ENCODE measurements around the gene SOS1.
"Not testable (repeated sequence)": the region's sequence is repeated elsewhere in the genome, so short reads cannot be mapped to it uniquely, and the experiment has no call there.

The SOS1 gene

DNA sequence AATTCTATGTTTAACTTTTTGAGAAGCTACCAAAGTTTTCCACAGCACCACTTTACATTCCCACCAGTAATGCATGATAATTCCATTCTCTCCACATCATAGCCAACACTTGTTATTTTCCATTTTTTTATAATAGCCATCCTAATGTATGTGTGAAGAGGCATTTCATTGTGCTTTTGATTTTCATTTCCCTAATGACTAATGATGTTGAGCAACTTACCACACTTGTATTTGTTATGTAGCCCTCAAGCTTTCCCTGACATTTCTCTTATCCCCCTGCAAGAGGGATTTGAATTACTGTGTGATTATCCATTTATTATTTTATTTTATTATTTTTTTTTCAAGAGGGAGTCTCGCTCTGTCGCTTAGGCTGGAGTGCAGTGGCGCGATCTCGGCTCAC, 23.6 kb upstream of the SOS1 start:
- no peak for TF ChIP-seq ZNF274 (IDR thresholded peaks at IDR 0.05; ENCODE audit: low read depth, low read length)

DNA sequence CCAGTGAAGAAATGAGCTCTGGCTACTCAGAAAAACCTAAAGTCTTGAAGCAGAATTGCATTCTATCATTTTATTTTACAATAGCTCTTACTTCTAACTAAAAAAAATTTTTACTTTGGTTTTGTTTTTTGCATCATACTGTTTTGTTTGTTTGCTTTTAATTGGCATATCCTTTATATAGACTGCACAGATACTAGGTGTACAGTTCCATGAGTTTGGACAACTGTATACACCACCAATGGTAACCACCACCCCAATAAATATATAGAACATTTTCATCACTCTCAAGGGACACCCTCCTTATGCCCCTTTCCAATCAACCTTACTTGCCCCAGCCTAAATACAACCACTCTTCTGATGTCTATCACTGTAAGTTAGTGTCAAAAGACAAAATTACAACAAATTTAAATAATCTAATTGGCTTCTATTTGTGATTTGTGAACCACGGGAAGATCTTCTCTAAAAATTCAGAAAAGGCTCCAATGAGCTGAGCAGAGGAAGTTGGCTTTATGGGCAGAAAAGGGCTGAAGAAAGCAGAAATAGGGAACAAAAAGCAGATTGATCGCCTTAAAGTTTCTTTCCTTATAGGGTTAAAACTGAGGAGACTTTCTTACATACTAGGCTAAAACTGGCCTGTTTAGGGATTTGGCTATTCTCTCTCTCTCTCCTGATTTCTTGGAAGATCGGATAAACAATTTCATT, 22.2 kb upstream of the SOS1 start:
- no peak for TF ChIP-seq ZNF274 (IDR thresholded peaks at IDR 0.05; ENCODE audit: low read depth, low read length)
- no peak overlapping the region for H3K4me3 ChIP-seq (ENCODE audit: low read length)

More for the DNA sequence above, 23.6 kb upstream of the SOS1 start:
- H3K4me3 ChIP-seq (ENCODE audit: low read length), result no peak overlapping the region

DNA sequence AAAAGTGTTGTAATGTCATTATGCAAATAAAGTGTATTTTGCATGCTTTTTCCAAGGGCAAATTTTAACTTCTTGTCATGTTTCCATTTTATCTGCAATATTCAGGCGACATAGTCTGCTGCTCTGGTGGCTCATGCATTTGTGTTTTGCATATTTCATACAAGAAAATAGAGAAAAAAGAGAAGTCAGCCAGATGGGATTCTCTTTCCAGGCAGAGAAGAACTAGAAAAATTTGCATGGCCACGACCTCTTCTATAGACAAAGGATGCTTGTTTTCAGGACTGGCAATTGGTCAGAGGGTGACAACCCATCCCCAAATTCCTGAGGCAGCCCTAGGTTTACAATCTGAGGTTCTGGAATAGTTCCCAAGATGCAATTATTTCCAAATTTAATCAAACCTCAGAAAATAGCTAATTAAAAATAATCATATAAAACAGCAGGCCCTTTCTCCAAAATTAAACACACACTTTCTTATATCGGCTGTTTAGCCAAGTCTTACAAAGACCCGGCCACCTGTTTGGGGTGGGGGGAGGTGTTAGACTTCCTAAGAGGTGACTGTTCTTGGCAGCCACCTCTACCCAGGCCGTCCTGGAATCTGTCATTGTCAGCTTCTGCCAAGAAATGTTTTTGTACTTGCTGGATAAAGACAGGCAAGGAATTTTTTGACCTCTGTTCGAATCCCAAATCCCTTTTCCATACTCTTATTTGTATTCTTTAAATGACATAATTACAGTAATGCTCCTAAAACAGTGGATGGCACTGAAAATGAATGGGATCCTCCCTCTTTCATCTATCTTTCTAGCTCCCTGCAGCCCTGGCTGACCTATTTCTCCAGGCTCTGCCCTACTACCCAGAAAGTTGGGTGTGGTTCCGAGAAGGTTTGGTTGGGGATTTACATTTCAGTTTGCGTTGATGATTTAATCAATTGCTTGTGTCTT, 20.8 kb upstream of the SOS1 start:
- no peak overlapping the region for H3K4me3 ChIP-seq (ENCODE audit: low read length)
- TF ChIP-seq ZNF274 (IDR thresholded peaks at IDR 0.05; ENCODE audit: low read depth, low read length), result no peak

DNA sequence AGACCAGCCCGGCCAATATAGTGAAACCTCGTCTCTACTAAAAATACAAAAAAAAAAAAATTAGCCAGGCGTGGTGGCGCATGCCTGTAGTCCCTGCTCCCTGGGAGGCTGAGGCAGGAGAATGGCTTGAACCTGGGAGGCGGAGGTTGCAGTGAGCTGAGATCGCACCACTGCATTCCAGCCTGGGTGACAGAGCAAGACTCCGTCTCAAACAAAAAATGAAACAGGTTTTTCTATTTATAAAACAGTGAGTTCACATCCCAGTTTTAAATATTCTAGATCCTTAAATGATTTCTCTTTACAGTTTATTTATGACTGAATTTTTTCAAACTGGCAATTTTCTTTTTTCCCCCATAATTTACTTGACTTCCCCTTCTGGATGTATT, 20.1 kb upstream of the SOS1 start:
- H3K4me3 ChIP-seq (ENCODE audit: low read length), result not testable (repeated sequence)

DNA sequence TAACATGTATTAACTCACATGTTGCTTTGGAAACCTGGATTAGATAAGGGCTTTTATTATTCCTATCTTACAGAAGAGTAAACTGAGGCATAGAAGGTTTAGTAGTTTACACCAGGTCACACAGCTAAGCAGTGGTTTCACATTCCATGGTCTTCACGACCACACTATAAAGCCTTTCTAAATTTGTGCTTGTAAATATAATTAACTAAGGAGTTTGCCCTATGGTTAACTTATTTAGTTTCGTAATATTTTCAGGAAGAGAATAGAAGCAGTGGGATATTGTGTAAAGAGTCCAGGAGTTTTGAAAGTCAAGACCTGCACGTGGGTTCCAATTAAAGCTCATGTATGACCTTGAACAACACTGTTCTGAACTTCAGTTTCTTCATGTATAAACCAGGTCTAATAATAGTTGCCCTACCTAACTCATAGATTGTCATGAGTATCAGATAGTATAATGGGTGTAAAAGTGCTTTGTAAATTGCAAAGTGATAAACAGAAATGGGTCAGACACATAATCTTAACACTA, 19.5 kb upstream of the SOS1 start:
- TF ChIP-seq ZNF274 (IDR thresholded peaks at IDR 0.05; ENCODE audit: low read depth, low read length), result no peak
- H3K4me3 ChIP-seq (ENCODE audit: low read length), result no peak overlapping the region

DNA sequence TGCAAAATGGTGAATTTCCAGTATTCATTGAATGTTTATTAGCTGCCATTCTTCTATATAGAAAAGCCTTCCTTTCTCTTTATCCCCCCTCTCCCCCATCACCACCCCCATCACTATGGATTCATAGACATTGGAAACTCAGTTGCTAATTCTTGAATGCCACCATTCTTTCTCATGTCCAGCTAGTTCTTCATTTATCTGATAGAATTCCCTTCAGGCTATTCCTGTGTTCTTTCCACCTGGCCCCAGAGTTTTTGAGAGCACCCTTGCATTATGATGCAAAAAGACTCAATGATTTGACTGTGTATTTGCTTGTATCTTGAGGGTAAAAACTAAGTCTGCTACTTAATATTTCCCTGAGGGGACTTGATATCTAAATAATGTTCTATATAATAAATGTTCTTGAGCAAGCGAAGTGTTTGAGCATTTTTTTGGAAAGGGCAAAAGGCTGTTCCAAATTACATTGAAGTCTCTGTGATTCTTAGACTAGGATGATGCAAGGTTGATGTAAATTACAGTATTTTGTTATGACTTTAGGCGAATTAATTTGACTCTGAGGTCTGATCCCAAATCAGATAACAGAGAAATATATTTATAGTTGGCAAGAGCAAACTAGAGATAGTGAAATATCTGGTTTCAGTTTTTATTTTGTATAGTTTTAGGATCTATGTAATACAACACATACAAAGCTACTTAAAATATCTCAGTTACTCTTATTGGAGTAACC, 18.8 kb upstream of the SOS1 start:
- no peak for TF ChIP-seq ZNF274 (IDR thresholded peaks at IDR 0.05; ENCODE audit: low read depth, low read length)
- H3K4me3 ChIP-seq (ENCODE audit: low read length), result no peak overlapping the region

DNA sequence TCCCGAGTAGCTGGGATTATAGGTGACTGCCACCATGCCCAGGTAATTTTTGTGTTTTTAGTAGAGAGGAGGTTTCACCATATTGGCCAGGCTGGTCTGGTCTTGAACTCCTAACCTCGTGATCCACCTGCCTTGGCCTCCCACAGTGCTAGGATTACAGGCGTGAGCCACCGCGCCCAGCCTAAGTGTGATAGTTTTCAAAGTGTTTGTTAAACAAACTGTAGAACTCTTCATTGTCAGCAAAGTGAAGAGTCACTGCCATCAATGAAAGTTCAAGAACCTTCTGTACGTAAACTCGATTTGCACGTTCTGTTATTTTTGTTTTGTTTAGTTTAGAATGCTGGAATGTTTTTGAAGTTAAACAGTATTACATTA, 18.0 kb upstream of the SOS1 start:
- no peak for TF ChIP-seq ZNF274 (IDR thresholded peaks at IDR 0.05; ENCODE audit: low read depth, low read length)
- H3K4me3 ChIP-seq (ENCODE audit: low read length), result no peak overlapping the region

DNA sequence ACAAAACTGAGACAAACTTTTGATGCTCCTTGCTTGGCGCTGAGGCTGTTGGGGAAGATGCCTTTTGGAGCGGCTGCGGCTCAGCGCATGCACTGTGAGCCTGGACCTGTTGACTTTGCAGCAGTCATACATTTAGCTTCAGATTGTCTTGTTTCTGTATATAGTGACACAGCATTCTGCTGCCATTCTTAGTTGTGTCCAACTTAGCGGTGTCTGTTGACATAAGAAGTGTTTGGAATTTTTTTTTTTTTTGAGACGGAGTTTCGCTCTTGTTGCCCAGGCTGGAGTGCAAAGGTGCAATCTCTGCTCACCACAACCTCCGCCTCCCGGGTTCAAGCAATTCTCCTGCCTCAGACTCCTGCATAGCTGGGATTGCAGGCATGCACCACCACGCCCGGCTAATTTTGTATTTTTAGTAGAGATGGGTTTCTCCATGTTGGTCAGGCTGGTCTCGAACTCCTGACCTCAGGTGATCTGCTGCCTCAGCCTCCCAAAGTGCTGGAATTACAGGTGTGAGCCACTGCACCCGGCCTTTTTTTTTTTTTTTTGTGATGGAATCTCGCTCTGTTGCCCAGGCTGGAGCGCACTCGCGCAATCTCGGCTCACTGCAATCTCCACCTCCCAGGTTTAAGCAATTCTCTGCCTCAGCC, 17.5 kb upstream of the SOS1 start:
- not testable (repeated sequence) for H3K4me3 ChIP-seq (ENCODE audit: low read length)

DNA sequence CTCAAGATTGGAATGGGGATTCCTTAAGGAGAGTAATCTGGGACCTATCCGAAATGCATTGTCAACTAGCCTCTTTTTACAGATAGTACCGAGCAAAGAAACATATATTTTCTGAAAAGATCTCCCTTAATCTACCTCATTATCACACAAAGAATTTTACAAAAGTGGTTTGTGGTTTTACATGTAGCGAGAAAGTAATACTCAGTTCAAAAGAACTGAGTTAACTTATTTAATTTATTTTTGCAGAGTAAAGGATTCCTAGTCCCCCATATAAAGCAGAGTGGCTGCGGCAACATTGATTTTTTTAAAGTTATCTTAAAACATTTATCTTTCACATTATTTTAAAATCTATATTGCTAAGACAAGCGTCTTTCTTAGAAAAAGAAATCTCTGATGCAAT, 15.9 kb upstream of the SOS1 start:
- H3K4me3 ChIP-seq (ENCODE audit: low read length), result no peak overlapping the region
- no peak for TF ChIP-seq ZNF274 (IDR thresholded peaks at IDR 0.05; ENCODE audit: low read depth, low read length)

DNA sequence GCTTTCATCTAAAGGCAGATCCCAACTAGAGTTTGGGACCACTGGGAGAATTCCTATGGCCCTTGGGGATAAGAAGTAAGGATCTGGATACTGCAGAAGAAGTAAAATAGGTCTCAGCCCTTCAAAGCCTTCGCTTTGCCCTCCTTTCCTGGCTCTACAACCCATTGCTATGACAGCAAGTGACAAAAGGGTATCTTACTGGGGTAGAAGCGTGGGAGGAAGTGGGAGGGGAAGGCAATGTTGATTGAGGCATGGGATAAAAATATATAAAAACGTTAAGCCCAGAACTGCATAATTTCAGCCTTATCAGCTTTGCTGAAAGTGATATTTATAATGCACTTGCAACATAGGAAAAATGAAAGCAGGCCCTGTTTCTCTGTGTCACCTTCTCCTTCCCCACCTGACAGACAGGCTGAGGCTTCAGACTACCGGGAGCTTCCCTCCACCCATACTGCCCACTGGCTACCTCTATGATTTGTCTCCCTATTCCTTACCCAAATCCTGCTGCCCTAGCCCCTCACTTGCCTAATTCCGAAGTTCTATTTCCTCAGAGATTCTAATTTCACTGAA, 14.9 kb upstream of the SOS1 start:
- TF ChIP-seq ZNF274 (IDR thresholded peaks at IDR 0.05; ENCODE audit: low read depth, low read length), result no peak
- no peak overlapping the region for H3K4me3 ChIP-seq (ENCODE audit: low read length)

DNA sequence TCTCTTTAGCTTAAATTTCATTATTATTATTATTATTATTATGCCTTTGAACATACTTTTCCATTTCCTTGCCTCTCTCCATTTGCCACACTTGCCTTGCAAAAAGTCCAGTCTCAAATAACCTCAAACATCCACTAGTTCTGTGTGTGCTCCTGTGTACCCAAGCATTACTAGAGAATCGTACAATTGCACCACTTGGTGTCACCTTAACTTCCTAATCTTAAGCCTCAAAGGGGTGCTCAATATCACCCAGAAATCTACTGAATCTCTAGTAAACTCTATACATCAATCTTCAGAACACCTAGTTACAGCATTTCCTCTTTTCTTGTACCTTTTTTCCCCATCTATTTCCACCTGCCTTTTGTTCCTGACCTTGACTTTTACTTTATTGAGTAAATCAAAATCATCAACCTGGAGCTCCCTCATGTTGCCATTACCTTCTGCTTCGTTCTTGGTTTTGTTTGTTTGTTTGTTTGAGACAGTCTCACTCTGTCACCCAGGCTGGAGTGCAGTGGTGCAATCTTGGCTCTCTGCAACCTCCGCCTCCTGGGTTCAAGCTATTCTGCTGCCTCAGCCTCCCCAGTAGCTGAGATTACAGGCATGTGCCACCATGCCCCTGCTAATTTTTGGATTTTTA, 12.5 kb upstream of the SOS1 start:
- H3K4me3 ChIP-seq (ENCODE audit: low read length), result no peak overlapping the region
- TF ChIP-seq ZNF274 (IDR thresholded peaks at IDR 0.05; ENCODE audit: low read depth, low read length), result no peak

DNA sequence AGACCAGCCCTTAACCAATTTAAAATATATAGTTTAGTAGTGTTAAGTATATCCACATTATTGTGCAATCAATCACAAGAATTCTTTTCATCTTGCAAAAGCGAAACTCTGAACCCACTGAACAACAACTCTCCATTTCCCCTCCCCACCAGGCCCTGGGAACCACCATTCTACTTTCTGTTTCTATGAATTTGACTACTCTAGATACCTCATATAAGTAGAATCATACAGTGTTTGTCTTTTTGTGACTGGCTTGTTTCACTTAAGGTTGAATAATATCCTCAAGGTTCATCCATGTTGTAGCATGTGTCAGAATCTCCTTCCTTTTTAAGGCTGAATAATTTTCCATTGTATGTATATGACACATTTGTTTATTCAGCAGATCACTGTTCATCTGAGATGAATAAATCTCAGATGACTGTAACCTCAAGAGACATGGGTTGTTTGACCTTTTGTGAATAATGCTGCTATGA, 8.1 kb upstream of the SOS1 start:
- H3K4me3 ChIP-seq (ENCODE audit: low read length), result no peak overlapping the region
- TF ChIP-seq ZNF274 (IDR thresholded peaks at IDR 0.05; ENCODE audit: low read depth, low read length), result no peak

DNA sequence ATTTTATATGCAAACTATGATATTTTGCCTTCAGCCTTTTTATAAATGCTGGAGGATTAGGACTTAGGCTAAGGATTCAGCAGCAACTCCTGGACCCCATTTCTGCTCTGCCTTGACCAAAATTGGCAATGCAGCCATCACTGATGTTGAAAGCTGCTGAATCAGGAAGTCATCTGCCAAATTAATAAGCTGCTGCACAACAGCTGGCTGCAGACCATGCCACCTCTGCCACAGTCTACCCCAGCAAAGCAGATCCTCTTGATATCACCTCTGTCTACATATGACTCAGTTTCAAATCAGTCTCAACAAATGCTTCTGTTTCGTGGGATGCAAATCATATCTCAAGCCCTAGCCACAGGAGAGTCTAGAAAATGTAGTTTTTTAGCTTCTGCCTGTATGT, 7.1 kb upstream of the SOS1 start:
- TF ChIP-seq ZNF274 (IDR thresholded peaks at IDR 0.05; ENCODE audit: low read depth, low read length), result no peak
- no peak overlapping the region; the same call in 1 of the 2 replicates for H3K4me3 ChIP-seq (ENCODE audit: low read length)

Measured in GM08714 (cell line).